Panc1 (cell line): ENCODE measurements around the gene PF4V1. TPM values are rescaled to one million over a fixed set of nuclear protein-coding genes. Genes with fewer than 3 reads are reported as not detected.

Source experiments
- ATAC-seq: fragments of 200-7000 bp; cut with Tn5 transposase; 2 replicates; pipeline ENCODE4 v1.9.1; 2020; ENCODE audit warnings: mild to moderate bottlenecking, moderate library complexity
- BruUV-seq: library from RNA; stranded (reverse); fragments of 400-500 nt; replicated peaks from 2 replicates; lab custom pipeline; 2021; lab: Mats Ljungman, UMichigan
- CTCF ChIA-PET: fragments of 300-600 bp; sonication (Branson Sonifier 250); formaldehyde crosslinking; loops from one replicate; lab custom pipeline; 2022; ENCODE audit warnings: antibody characterized with exemption; lab: Charles Lee
- POLR2A ChIA-PET: fragments of 300-600 bp; sonication (Branson Sonifier 250); formaldehyde crosslinking; loops from one replicate; lab custom pipeline; 2022; ENCODE audit warnings: antibody characterized with exemption; lab: Charles Lee
- DNase-seq: peaks from one replicate; pipeline ENCODE4 v3.0.0-alpha.2; 2010; ENCODE audit warnings: low read depth, low spot score
- H3K27ac ChIP-seq: 2 replicates; pipeline ENCODE4 v1.5.1; 2011; ENCODE audit warnings: mild to moderate bottlenecking, low read length, inconsistent platforms
- H3K27me3 ChIP-seq: fragments of 200-500 bp; sonication (Bioruptor generic); 2 replicates; pipeline ENCODE4 v1.6.0; 2014; ENCODE audit warnings: low read length, inconsistent platforms; ENCODE audit not compliant: control insufficient read depth, insufficient read depth
- H3K36me3 ChIP-seq: fragments of 200-500 bp; sonication (Bioruptor generic); 2 replicates; pipeline ENCODE4 v1.5.1; 2014; ENCODE audit warnings: inconsistent platforms, mild to moderate bottlenecking, low read length, moderate library complexity; ENCODE audit not compliant: control insufficient read depth, insufficient read depth
- H3K4me1 ChIP-seq: 2 replicates; pipeline ENCODE4 v1.5.1; 2011; ENCODE audit warnings: inconsistent platforms, mild to moderate bottlenecking, low read length, moderate library complexity; ENCODE audit not compliant: control insufficient read depth, insufficient read depth
- H3K4me3 ChIP-seq, 2 experiments: 2 replicates each; pipeline ENCODE4 v1.5.1; 2011 to 2012; ENCODE audit warnings: low read depth in 2 of 2, low read length in 2 of 2, mild to moderate bottlenecking in 2 of 2, inconsistent platforms in 1 of 2, moderate library complexity in 1 of 2
- H3K9me3 ChIP-seq: fragments of 200-500 bp; sonication (Bioruptor generic); 2 replicates; pipeline ENCODE4 v1.5.1; 2014; ENCODE audit warnings: low read depth, mild to moderate bottlenecking, inconsistent platforms, low read length, moderate library complexity; ENCODE audit not compliant: control insufficient read depth, insufficient read depth
- CTCF ChIP-seq: fragments of 450-650 bp; IDR thresholded peaks from 2 replicates; pipeline ENCODE4 v1.5.1; 2017; ENCODE audit warnings: mild to moderate bottlenecking
- POLR2AphosphoS5 ChIP-seq: IDR thresholded peaks from 2 replicates; pipeline ENCODE4 v1.6.1; 2012; ENCODE audit warnings: mild to moderate bottlenecking, low read depth, low read length, moderate library complexity
- REST ChIP-seq, 2 experiments: IDR thresholded peaks; 2 replicates each; pipeline ENCODE4 v1.6.1; 2011 to 2012; ENCODE audit warnings: low read depth in 2 of 2, control low read depth in 1 of 2, low read length in 1 of 2, mild to moderate bottlenecking in 1 of 2, moderate library complexity in 1 of 2; ENCODE audit not compliant: insufficient read depth in 1 of 2
- SIN3A ChIP-seq: IDR thresholded peaks from 2 replicates; pipeline ENCODE4 v1.6.1; 2012; ENCODE audit warnings: low read depth, mild to moderate bottlenecking, low read length, moderate library complexity, borderline replicate concordance; ENCODE audit not compliant: insufficient read depth
- TCF7L2 ChIP-seq: IDR thresholded peaks from 2 replicates; pipeline ENCODE4 v1.6.1; 2011; ENCODE audit warnings: mild to moderate bottlenecking, low read depth, low read length, inconsistent platforms
- in situ Hi-C: cut with HindIII; loops from 2 replicates; pipeline ENCODE4 v1.10.0; 2016; ENCODE audit warnings: low sequenced_read_pairs, low pct_unique_long_range_greater_than_20kb
- intact Hi-C: fragments of 100-400 bp; cut with micrococcal nuclease; formaldehyde crosslinking; loops from one replicate; pipeline ENCODE4 v1.10.0; 2022; ENCODE audit not compliant: unreplicated experiment
- total RNA-seq: library from RNA; stranded (reverse); gene quantifications from one replicate; pipeline ENCODE4 v1.2.1, GENCODE V29; 2021; ENCODE audit not compliant: unreplicated experiment

The PF4V1 gene
- total RNA-seq, 1 experiment from 2014 or later = 0.51 TPM

- DNase-seq = no peak
- H3K4me1 ChIP-seq = no peaks in the 10 kb centered on the region
- ChIA-PET POLR2A (no interaction called here), CTCF (no interaction called here)
- no peak overlapping the region for H3K4me3 ChIP-seq
- TF ChIP-seq REST (IDR thresholded peaks at IDR 0.05; ENCODE audit: insufficient read depth in 1 of 2, low read depth in 2 of 2, low read length in 1 of 2) = no peak
- TF ChIP-seq POLR2AphosphoS5 = no peak
- TF ChIP-seq TCF7L2 = no peak
- TF ChIP-seq CTCF = no peak
- no peak for TF ChIP-seq SIN3A
- in situ Hi-C loops (no loop called here), intact Hi-C loops (no loop called here)
- BruUV-seq = no TSS peak
- H3K27ac ChIP-seq = no peak overlapping the region
- H3K9me3 ChIP-seq = no peaks in the 10 kb centered on the region
- H3K36me3 ChIP-seq = no peaks in the 10 kb centered on the region
- no peak for ATAC-seq
- no peaks in the 10 kb centered on the region for H3K27me3 ChIP-seq
Measured at GRCh38 chr4:73815145-73815544, 38.0 kb upstream of the PF4V1 start.

GRCh38 chr4:73816814-73817213, 36.3 kb upstream of the PF4V1 start:
- no peaks in the 10 kb centered on the region for H3K27me3 ChIP-seq
- H3K36me3 ChIP-seq = no peaks in the 10 kb centered on the region
- intact Hi-C loops (no loop called here), in situ Hi-C loops (no loop called here)
- DNase-seq (no peak), ATAC-seq (no peak)
- H3K4me1 ChIP-seq = no peaks in the 10 kb centered on the region
- no peak overlapping the region for H3K27ac ChIP-seq
- ChIA-PET POLR2A (no interaction called here), CTCF (no interaction called here)
- H3K9me3 ChIP-seq = no peaks in the 10 kb centered on the region
- no peak overlapping the region for H3K4me3 ChIP-seq
- no TSS peak for BruUV-seq
- TF ChIP-seq TCF7L2 (no peak), POLR2AphosphoS5 (no peak), SIN3A (no peak), REST (IDR thresholded peaks at IDR 0.05; ENCODE audit: insufficient read depth in 1 of 2, low read depth in 2 of 2, low read length in 1 of 2) (no peak), CTCF (no peak)
